ENCODE data around the gene RNF167.

GRCh38 chr17:4897198-4897687 is 42.8 kb upstream of the RNF167 start:
- TF ChIP-seq, protein P1, sequence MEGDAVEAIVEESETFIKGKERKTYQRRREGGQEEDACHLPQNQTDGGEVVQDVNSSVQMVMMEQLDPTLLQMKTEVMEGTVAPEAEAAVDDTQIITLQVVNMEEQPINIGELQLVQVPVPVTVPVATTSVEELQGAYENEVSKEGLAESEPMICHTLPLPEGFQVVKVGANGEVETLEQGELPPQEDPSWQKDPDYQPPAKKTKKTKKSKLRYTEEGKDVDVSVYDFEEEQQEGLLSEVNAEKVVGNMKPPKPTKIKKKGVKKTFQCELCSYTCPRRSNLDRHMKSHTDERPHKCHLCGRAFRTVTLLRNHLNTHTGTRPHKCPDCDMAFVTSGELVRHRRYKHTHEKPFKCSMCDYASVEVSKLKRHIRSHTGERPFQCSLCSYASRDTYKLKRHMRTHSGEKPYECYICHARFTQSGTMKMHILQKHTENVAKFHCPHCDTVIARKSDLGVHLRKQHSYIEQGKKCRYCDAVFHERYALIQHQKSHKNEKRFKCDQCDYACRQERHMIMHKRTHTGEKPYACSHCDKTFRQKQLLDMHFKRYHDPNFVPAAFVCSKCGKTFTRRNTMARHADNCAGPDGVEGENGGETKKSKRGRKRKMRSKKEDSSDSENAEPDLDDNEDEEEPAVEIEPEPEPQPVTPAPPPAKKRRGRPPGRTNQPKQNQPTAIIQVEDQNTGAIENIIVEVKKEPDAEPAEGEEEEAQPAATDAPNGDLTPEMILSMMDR (conservative IDR thresholded peaks at IDR 0.05) = no peak
- TF ChIP-seq EZH2 (IDR thresholded peaks at IDR 0.05; ENCODE audit: low read depth) = no peak
